ENCODE measurements around the gene MRPL52. TPM values are rescaled to one million over a fixed set of nuclear protein-coding genes. Genes with fewer than 3 reads are reported as not detected.
A peak's percentile ranks its signal among the peaks of the same experiment; 100 is the strongest.

Gene MRPL52
- total RNA-seq, 4 donors from 2014 or later: 30.3 to 114 (median 52.9) TPM

DNA sequence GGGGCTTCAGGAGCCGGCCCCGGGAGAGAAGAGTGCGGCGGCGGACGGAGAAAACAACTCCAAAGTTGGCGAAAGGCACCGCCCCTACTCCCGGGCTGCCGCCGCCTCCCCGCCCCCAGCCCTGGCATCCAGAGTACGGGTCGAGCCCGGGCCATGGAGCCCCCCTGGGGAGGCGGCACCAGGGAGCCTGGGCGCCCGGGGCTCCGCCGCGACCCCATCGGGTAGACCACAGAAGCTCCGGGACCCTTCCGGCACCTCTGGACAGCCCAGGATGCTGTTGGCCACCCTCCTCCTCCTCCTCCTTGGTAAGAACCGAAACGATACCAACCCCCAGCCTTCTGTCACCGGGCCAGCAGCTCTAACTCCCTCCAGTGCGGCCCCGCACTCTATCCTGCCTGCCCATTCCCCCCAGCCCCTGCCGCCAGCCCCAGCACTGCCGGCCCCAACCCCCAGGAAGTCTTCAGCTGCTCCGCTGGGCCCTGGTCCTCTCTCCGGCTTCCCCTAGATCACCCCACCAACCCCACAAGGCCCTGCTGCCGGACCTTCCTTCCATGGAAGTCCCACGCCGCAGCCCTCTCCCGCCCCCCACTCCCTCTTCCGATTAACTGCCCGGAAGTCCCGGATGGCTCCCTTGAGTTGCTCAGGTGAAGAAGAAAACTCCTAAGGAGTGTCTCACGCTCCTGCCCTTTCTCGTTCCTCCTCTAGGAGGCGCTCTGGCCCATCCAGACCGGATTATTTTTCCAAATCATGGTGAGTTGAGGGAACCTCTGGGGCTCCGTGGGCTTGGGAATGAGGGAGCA, 42.5 kb downstream of the MRPL52 start:
- DNase-seq: peak; percentile 82 to 94 (median 86)
- H3K36me3 ChIP-seq: peaks cover 0 to 38% (median 7%) of the 10 kb centered on the region in 3 donors
- H3K27me3 ChIP-seq: no peaks in the 10 kb centered on the region
- H3K4me3 ChIP-seq: peak overlapping the region; percentile 63 to 89 (median 78)
- H3K27ac ChIP-seq: peak overlapping the region; percentile 93 to 100 (median 96)
- H3K4me1 ChIP-seq: peaks cover 0 to 37% (median 10%) of the 10 kb centered on the region in 4 donors
- TF ChIP-seq POLR2A (IDR thresholded peaks at IDR 0.05): peak in 1 of 2 donors; percentile 51
- TF ChIP-seq, protein P1, sequence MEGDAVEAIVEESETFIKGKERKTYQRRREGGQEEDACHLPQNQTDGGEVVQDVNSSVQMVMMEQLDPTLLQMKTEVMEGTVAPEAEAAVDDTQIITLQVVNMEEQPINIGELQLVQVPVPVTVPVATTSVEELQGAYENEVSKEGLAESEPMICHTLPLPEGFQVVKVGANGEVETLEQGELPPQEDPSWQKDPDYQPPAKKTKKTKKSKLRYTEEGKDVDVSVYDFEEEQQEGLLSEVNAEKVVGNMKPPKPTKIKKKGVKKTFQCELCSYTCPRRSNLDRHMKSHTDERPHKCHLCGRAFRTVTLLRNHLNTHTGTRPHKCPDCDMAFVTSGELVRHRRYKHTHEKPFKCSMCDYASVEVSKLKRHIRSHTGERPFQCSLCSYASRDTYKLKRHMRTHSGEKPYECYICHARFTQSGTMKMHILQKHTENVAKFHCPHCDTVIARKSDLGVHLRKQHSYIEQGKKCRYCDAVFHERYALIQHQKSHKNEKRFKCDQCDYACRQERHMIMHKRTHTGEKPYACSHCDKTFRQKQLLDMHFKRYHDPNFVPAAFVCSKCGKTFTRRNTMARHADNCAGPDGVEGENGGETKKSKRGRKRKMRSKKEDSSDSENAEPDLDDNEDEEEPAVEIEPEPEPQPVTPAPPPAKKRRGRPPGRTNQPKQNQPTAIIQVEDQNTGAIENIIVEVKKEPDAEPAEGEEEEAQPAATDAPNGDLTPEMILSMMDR (IDR thresholded peaks at IDR 0.05): peak; percentile 92 to 97 (median 95)
- H3K9me3 ChIP-seq: no peaks in the 10 kb centered on the region

DNA sequence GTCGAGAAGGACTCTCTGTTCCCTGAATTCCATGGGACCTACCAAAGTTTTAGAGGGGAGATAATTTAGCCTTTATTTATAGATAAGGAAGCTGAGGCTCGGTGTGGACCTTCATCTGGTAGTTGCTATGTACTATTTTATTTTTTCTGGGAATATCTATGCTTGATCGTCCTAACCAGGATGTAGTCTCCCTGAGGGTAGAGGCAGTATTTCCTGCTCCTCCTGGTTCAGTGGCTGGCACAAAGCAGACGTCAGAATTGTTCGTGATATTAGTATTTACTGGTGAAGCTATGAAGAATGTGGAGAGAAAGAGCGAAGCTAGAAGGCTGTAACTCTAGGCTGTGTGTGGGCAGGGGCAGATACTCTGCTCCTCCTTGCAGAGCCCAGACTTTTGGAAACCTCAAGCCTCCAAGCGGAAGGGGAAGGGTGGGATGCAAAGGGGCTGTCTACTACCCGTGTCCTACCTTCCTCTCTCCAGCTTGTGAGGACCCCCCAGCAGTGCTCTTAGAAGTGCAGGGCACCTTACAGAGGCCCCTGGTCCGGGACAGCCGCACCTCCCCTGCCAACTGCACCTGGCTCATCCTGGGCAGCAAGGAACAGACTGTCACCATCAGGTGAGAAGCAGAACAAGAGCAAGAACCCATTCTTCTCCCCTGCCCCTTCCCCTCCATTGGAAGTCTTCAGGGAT, 43.3 kb downstream of the MRPL52 start:
- Histone ChIP-seq H3K27ac (peak overlapping the region; percentile 93 to 100 (median 96)), H3K4me1 (peaks cover 0 to 37% (median 10%) of the 10 kb centered on the region in 4 donors), H3K4me3 (peak overlapping the region; percentile 63 to 89 (median 78)), H3K27me3 (no peaks in the 10 kb centered on the region), H3K9me3 (no peaks in the 10 kb centered on the region), H3K36me3 (peaks cover 0 to 46% (median 7%) of the 10 kb centered on the region in 3 donors)
- DNase-seq: no peak
- no peak for TF ChIP-seq POLR2A (IDR thresholded peaks at IDR 0.05)
- TF ChIP-seq, protein P1 (IDR thresholded peaks at IDR 0.05): no peak

- H3K4me1 ChIP-seq: peaks cover 0 to 33% (median 9%) of the 10 kb centered on the region in 4 donors
- H3K4me3 ChIP-seq: no peak overlapping the region
- no peaks in the 10 kb centered on the region for H3K27me3 ChIP-seq
- H3K9me3 ChIP-seq: no peaks in the 10 kb centered on the region
- DNase-seq: no peak
- H3K27ac ChIP-seq: no peak overlapping the region
- no peak for TF ChIP-seq POLR2A (IDR thresholded peaks at IDR 0.05)
- TF ChIP-seq, protein P1 (IDR thresholded peaks at IDR 0.05): no peak
- H3K36me3 ChIP-seq: peaks cover 0 to 62% (median 7%) of the 10 kb centered on the region in 3 donors
Measured at GRCh38 chr14:22875003-22875747, 45.5 kb downstream of the MRPL52 start.

DNA sequence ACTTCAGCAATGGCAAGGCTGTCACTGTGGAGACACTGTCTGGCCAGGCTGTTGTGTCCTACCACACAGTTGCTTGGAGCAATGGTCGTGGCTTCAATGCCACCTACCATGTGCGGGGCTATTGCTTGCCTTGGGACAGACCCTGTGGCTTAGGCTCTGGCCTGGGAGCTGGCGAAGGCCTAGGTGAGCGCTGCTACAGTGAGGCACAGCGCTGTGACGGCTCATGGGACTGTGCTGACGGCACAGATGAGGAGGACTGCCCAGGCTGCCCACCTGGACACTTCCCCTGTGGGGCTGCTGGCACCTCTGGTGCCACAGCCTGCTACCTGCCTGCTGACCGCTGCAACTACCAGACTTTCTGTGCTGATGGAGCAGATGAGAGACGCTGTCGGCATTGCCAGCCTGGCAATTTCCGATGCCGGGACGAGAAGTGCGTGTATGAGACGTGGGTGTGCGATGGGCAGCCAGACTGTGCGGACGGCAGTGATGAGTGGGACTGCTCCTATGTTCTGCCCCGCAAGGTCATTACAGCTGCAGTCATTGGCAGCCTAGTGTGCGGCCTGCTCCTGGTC, 46.1 kb downstream of the MRPL52 start:
- no peaks in the 10 kb centered on the region for H3K27me3 ChIP-seq
- H3K36me3 ChIP-seq: peaks cover 0 to 62% (median 7%) of the 10 kb centered on the region in 3 donors
- TF ChIP-seq, protein P1 (IDR thresholded peaks at IDR 0.05): no peak
- TF ChIP-seq POLR2A (IDR thresholded peaks at IDR 0.05): no peak
- peaks cover 0 to 26% (median 6%) of the 10 kb centered on the region in 4 donors for H3K4me1 ChIP-seq
- H3K27ac ChIP-seq: no peak overlapping the region
- DNase-seq: no peak
- no peak overlapping the region for H3K4me3 ChIP-seq
- no peaks in the 10 kb centered on the region for H3K9me3 ChIP-seq

DNA sequence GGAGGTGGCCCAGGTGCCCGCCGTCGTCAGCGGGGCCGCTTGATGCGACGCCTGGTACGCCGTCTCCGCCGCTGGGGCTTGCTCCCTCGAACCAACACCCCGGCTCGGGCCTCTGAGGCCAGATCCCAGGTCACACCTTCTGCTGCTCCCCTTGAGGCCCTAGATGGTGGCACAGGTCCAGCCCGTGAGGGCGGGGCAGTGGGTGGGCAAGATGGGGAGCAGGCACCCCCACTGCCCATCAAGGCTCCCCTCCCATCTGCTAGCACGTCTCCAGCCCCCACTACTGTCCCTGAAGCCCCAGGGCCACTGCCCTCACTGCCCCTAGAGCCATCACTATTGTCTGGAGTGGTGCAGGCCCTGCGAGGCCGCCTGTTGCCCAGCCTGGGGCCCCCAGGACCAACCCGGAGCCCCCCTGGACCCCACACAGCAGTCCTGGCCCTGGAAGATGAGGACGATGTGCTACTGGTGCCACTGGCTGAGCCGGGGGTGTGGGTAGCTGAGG, 47.4 kb downstream of the MRPL52 start:
- H3K36me3 ChIP-seq: peaks cover 0 to 62% (median 7%) of the 10 kb centered on the region in 3 donors
- TF ChIP-seq POLR2A (IDR thresholded peaks at IDR 0.05): no peak
- TF ChIP-seq, protein P1 (IDR thresholded peaks at IDR 0.05): no peak
- no peak for DNase-seq
- H3K4me3 ChIP-seq: no peak overlapping the region
- H3K27me3 ChIP-seq: no peaks in the 10 kb centered on the region
- no peaks in the 10 kb centered on the region for H3K9me3 ChIP-seq
- H3K4me1 ChIP-seq: peaks cover 0 to 26% (median 6%) of the 10 kb centered on the region in 4 donors
- no peak overlapping the region for H3K27ac ChIP-seq

Measured in Peyer's patch (tissue), 4 donors.